Neural cell (in vitro differentiated cells): ENCODE measurements around the gene TNRC6A. TPM values are rescaled to one million over a fixed set of nuclear protein-coding genes. Genes with fewer than 3 reads are reported as not detected.

ENCODE experiments used
- H2AFZ ChIP-seq: fragments of 200-600, 300-800 bp; sonication (generic), shearing (Covaris generic); 2 replicates; pipeline ENCODE4 v1.6.0; 2014; ENCODE audit warnings: low read depth, mild to moderate bottlenecking, antibody characterized with exemption, low read length, moderate library complexity
- H3F3A ChIP-seq: fragments of 200-600 bp; shearing (Covaris generic); 2 replicates; pipeline ENCODE4 v1.6.1; 2016; ENCODE audit warnings: mild to moderate bottlenecking, moderate library complexity, mixed read lengths, antibody characterized with exemption, low read length; ENCODE audit not compliant: insufficient read depth, poor library complexity, severe bottlenecking
- H3K27ac ChIP-seq: fragments of 200-600, 300-800 bp; sonication (generic), shearing (Covaris generic); 2 replicates; pipeline ENCODE4 v1.5.1; 2014; ENCODE audit warnings: mild to moderate bottlenecking, low read length, moderate library complexity
- H3K27me3 ChIP-seq: fragments of 300-800, 200-600 bp; sonication (generic), shearing (Covaris generic); 2 replicates; pipeline ENCODE4 v1.6.0; 2014; ENCODE audit warnings: mild to moderate bottlenecking, low read depth, low read length, moderate library complexity; ENCODE audit not compliant: insufficient read depth
- H3K36me3 ChIP-seq: fragments of 300-800, 200-600 bp; sonication (generic), shearing (Covaris generic); 2 replicates; pipeline ENCODE4 v1.5.1; 2014; ENCODE audit warnings: mild to moderate bottlenecking, antibody characterized with exemption, low read length, moderate library complexity; ENCODE audit not compliant: insufficient read depth
- H3K4me2 ChIP-seq: fragments of 300-800, 200-600 bp; sonication (generic), shearing (Covaris generic); 2 replicates; pipeline ENCODE4 v1.6.0; 2014; ENCODE audit warnings: mild to moderate bottlenecking, low read length
- H3K4me3 ChIP-seq: fragments of 300-800, 200-600 bp; sonication (generic), shearing (Covaris generic); 2 replicates; pipeline ENCODE4 v1.5.1; 2014; ENCODE audit warnings: mild to moderate bottlenecking, low read length, moderate library complexity
- H3K79me2 ChIP-seq: fragments of 200-600 bp; shearing (Covaris generic); replicated peaks from 2 replicates; pipeline ENCODE4 v1.6.0; 2014; ENCODE audit warnings: mild to moderate bottlenecking, low read length, moderate library complexity; ENCODE audit not compliant: insufficient read depth
- H3K9ac ChIP-seq: fragments of 300-800, 200-600 bp; sonication (generic), shearing (Covaris generic); 2 replicates; pipeline ENCODE4 v1.6.1; 2016; ENCODE audit warnings: mild to moderate bottlenecking, low read length, mixed read lengths
- H3K9me2 ChIP-seq: fragments of 200-600 bp; shearing (Covaris generic); 2 replicates; pipeline ENCODE4 v1.6.1; 2016; ENCODE audit warnings: mild to moderate bottlenecking, low read length, mixed read lengths; ENCODE audit not compliant: insufficient read depth
- H3K9me3 ChIP-seq: fragments of 200-600, 300-800 bp; sonication (generic), shearing (Covaris generic); 2 replicates; pipeline ENCODE4 v1.6.1; 2016; ENCODE audit warnings: mild to moderate bottlenecking, mixed run types, low read length, moderate library complexity, mixed read lengths
- H4K20me1 ChIP-seq: fragments of 200-600 bp; shearing (Covaris generic); 2 replicates; pipeline ENCODE4 v1.6.1; 2016; ENCODE audit warnings: mild to moderate bottlenecking, mixed run types; ENCODE audit not compliant: insufficient read depth
- CTCF ChIP-seq: fragments of 450-650 bp; IDR thresholded peaks from 2 replicates; pipeline ENCODE4 v1.5.1; 2014; ENCODE audit warnings: antibody characterized with exemption, mild to moderate bottlenecking, moderate library complexity; ENCODE audit not compliant: poor library complexity, severe bottlenecking
- EP300 ChIP-seq: fragments of 450-650 bp; conservative IDR thresholded peaks from 2 replicates; pipeline ENCODE4 v1.6.1; 2014; ENCODE audit warnings: antibody characterized with exemption, mild to moderate bottlenecking, moderate library complexity; ENCODE audit not compliant: poor library complexity, severe bottlenecking
- EZH2 ChIP-seq: fragments of 200-600, 300-800 bp; shearing (Covaris generic), sonication (generic); IDR thresholded peaks from 2 replicates; pipeline ENCODE4 v1.6.1; 2014; ENCODE audit warnings: antibody characterized with exemption, low read length, borderline replicate concordance, mild to moderate bottlenecking; ENCODE audit not compliant: insufficient read depth, poor library complexity, severe bottlenecking
- MXI1 ChIP-seq: fragments of 450-650 bp; conservative IDR thresholded peaks from 2 replicates; pipeline ENCODE4 v1.6.1; 2014; ENCODE audit warnings: antibody characterized with exemption, mild to moderate bottlenecking; ENCODE audit not compliant: poor library complexity, severe bottlenecking
- POLR2AphosphoS5 ChIP-seq: IDR thresholded peaks from 2 replicates; pipeline ENCODE4 v1.6.1; 2012
- RAD21 ChIP-seq: fragments of 450-650 bp; conservative IDR thresholded peaks from 2 replicates; pipeline ENCODE4 v1.6.1; 2014; ENCODE audit warnings: antibody characterized with exemption, mild to moderate bottlenecking, moderate library complexity
- REST ChIP-seq: IDR thresholded peaks from 2 replicates; pipeline ENCODE4 v1.6.1; 2012; ENCODE audit warnings: borderline replicate concordance
- SMC3 ChIP-seq: fragments of 450-650 bp; conservative IDR thresholded peaks from 2 replicates; pipeline ENCODE4 v1.6.1; 2014; ENCODE audit warnings: antibody characterized with exemption, mild to moderate bottlenecking, moderate library complexity; ENCODE audit not compliant: poor library complexity
- TAF1 ChIP-seq: IDR thresholded peaks from 2 replicates; pipeline ENCODE4 v1.6.1; 2012; ENCODE audit warnings: low read depth
- polyA plus RNA-seq: library from polyadenylated mRNA; depleted of rRNA; stranded (reverse); fragments of >200 nt; gene quantifications from 2 replicates; pipeline ENCODE4 v1.2.3, GENCODE V29; 2014

TNRC6A gene
- polyA plus RNA-seq, 1 donor from 2014 or later: 32.1 TPM

GRCh38 chr16:24754543-24754942 lies 25.1 kb downstream of the TNRC6A start:
- Histone ChIP-seq H3K4me2 (no peak overlapping the region), H3K27ac (no peak overlapping the region), H3F3A (no peaks in the 10 kb centered on the region), H3K9ac (no peak overlapping the region), H3K9me3 (no peaks in the 10 kb centered on the region), H4K20me1 (peaks cover 14% of the 10 kb centered on the region), H3K9me2 (no peaks in the 10 kb centered on the region), H2AFZ (no peak overlapping the region), H3K79me2 (peaks cover 77% of the 10 kb centered on the region), H3K27me3 (no peaks in the 10 kb centered on the region), H3K36me3 (no peaks in the 10 kb centered on the region), H3K4me3 (no peak overlapping the region)
- TF ChIP-seq EZH2 (no peak), CTCF (no peak), EP300 (no peak), MXI1 (no peak), TAF1 (no peak), RAD21 (no peak)

- no peaks in the 10 kb centered on the region for H3K36me3 ChIP-seq
- H3K27me3 ChIP-seq: no peaks in the 10 kb centered on the region
- H3K9ac ChIP-seq: no peak overlapping the region
- H3K9me3 ChIP-seq: no peaks in the 10 kb centered on the region
- no peak overlapping the region for H3K4me3 ChIP-seq
- peaks cover 14% of the 10 kb centered on the region for H4K20me1 ChIP-seq
- no peak overlapping the region for H2AFZ ChIP-seq
- H3K79me2 ChIP-seq: peaks cover 77% of the 10 kb centered on the region
- H3K27ac ChIP-seq: no peak overlapping the region
- H3K4me2 ChIP-seq: no peak overlapping the region
- no peaks in the 10 kb centered on the region for H3K9me2 ChIP-seq
- no peak for TF ChIP-seq RAD21
- no peak for TF ChIP-seq TAF1
- TF ChIP-seq CTCF: no peak
- no peak for TF ChIP-seq POLR2AphosphoS5
- no peak for TF ChIP-seq MXI1
- no peak for TF ChIP-seq EP300
- no peak for TF ChIP-seq REST
- TF ChIP-seq EZH2: no peak
- no peak for TF ChIP-seq SMC3
- H3F3A ChIP-seq: no peaks in the 10 kb centered on the region
These were observed 25.9 kb downstream of the TNRC6A start for GRCh38 chr16:24755201-24755874.
